NCI-H1930 (cell line): ENCODE results near the gene ARL15.
A peak's percentile ranks its signal among the peaks of the same experiment; 100 is the strongest.

ENCODE experiments used
- DNase-seq, 2 experiments: peaks; one replicate each; lab custom pipeline; 2025; lab: John Stamatoyannopoulos, UW

The ARL15 gene

DNA sequence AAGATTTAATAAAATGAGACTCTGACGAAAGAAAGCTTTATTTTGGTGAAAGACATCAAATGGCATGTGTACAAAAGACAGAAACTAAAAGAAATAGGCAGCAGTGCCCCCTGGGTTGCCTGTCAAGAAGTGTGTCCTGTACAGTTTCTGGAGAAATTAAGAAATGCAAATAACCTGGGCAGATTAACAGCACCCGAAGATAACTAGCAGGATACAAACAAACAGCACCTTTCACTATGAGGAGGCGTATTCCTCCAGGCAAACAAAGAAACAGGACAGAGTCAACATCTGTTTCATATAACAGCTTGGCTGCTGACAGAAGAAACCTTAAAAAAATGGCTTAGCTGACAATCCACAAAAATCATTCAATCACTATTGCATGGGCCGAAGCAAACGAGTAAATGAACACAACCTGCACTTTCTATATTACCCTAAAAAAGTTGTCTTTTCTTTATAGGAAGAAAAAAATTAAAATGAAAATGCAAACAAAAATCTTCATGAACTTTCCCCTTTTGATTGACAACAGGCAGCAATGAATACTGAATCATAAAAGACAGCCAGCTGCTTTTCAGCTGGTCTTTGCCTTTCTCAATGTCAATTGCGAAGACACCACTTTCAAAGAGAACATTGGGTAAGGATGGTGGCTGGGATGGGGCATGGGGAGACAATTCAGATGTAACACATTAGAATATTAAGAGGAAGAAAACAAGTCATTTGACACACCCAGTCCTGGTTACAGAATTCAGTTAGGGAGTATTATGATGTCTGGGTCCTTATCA lies 162.1 kb downstream of the ARL15 start:
- no peak for DNase-seq

DNA sequence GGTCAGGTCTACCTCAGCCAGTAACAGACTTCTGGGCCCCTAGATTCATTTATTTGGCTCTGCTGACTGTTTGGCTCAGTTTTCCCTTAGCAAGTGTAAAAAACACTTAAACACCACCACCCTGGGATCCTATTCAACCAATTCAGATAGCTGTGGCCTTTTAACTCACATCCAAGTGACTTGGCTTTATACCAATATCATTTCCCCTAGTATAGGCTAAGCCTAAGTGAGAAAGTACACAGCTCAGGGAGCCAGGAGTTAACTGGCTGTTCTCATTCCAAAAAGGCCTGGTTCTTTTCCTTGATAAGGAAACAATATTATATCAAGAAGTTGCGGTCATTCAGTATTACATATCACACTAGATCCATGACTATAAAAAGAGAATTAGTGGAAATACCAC lies 163.5 kb downstream of the ARL15 start:
- no peak for DNase-seq

GRCh38 chr5:54146390-54146789 lies 164.0 kb downstream of the ARL15 start:
- no peak for DNase-seq

- DNase-seq, result no peak
These were observed 170.0 kb downstream of the ARL15 start for GRCh38 chr5:54140247-54140840.

DNA sequence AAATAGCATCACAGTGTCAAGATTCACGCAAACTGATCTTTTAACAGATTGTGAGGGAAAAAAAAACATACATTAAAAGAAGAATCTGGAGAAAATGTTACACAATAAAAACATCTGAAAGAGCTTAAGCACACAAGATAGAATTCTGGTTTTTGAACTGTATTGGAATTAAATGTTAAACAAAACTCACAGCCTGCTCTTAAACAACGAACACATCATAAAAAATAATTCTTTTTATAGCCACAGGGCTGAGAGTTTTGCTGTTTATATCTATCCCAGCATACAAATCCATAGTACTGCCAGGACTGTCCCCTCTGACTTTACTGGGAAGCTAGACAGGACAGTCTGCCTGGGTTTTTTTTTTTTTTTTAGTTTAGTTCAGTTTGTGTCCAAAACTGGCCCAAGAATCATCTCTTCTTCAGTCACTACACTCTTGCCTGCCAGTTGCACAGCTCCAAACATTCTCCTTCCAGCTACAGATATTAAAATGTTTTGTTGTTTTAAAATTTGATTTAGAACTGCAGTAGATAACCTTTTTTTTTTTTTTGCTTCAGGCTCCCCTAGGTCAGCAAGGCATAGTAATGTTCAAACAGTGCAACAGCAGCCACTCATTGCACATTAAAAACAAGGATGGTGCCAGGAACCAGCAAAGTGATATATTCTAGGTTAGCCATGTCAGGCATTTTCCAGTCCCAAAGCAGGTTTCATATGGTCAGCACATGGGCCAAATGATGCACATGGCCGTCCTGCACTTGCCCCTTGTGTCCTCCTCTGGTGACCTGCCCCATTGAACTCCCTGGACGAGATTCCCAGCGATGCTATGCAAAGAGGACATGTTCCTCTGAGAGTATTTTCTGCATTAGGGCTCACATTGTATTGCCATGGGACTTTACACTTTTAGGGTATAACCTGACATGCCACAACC lies 173.6 kb downstream of the ARL15 start:
- no peak for DNase-seq

GRCh38 chr5:54135042-54135441 lies 175.3 kb downstream of the ARL15 start:
- DNase-seq, result no peak

DNA sequence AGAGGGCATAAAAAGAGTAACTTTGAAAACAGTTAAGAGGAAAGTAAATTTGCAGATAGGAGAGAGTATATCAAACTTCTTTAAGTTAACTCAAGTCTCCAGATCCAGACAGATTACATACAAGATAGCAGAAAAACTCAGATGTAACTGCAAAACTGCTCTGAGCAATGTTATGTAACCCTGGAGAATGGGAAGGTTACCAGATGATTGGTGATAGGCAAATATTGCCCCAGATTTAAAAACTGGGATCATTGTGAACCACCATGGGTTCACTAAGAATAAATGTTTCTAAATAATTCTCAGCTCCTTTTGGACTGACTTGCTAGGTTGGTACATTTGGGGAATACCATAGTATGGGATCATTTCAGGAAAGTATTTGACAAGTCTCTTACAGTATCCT lies 176.5 kb downstream of the ARL15 start:
- DNase-seq, result no peak

GRCh38 chr5:54120473-54120872 lies 189.9 kb downstream of the ARL15 start:
- no peak for DNase-seq

DNA sequence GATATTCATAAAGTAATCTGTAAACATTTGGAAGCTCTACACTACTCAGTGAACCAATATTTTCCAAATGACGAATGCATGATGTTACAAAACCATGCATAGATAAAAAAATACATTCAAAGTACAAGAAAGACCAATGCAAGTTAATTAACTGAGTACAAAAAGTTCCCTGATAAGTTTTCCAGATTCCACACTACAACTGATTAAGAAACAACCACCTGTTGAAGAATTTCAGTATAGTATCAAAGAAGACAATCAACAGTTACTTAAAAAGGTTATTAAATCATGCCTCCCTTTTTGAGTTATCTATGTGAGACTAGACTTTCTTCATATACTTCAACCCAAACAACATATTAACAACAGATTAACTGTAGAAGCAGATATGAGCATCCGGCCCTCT lies 192.4 kb downstream of the ARL15 start:
- DNase-seq, result no peak

DNA sequence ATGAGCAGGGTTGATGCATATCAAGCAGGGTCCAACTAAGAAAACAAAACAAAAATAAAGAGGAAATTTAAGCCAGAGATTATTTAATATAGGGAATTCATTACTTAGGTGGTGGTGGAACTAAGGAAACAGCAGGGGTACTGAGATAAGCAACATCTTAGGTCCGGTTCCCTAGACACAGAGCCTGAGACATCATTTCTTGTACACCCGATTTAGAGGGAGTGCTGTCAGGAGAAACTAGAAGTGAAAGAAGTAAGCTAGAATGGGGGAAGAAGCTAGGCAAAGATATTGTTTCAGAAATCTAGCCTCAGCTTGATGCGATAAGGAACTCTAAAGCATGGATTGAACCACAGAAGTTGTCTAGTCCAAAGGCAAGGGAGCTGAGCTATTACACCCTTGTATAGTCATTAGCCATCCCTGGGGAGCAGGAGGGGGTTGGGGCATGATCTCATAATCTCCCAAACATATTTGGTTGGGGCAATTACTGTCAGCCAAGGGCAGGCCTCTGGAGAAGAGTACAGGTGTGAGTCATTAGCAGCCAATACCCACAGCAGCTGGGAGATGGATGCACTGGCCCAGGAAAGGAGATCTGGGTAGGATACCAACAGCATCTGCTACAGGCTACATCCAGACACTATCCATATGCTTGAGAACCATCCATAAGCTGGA lies 194.5 kb downstream of the ARL15 start:
- DNase-seq, result no peak

DNA sequence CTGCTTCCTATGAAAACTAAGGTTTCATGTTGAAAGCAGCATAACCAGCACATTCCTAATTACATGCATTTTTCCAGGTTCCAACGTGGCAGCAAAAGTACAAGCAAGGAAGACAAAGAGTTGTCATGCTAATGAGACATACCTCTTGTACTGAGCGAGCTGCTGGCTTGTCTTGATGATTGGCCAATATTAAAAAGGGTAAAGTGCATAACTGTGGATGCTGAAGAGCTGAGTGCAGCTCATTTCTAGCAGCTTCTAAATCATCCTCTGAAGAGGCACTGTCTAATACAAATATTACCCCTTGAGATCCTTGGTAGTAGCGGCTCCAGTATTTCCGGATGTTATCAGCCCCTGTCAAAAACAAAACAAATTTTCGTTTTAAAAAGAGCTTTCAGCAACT lies 197.3 kb downstream of the ARL15 start:
- DNase-seq, result no peak

DNA sequence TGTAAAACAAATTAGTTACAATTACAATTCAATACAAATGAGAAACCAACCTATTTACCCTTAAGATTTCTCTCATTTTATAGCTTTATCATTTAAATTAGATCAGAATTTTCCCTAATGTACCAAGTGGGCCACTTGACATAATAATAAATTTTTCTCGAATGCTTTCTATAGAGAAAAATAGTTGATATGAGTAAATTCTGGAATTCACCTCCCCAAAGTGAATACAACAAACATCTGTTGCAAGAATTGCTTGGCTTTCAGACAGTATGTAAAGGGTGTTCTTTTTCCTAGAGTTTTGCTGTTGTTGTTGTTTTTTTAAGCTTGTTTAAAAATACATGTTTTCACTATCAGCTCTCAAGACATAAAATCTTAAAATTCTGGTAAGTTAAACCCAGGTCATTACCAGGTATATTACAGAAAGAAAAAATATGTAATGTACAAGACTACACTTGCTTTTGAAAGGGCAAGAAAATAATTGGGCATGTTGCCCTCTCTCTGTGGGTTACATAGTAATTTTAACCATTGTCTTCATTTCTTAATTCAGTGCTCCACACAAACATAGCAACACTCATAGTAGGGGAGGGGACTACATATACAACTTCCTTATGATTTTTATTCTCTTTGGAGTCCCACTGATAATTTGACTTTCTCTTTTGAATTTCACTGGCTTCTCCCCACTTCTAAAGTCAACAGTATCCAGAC lies 200.6 kb downstream of the ARL15 start:
- peak in 1 of 2 experiments; percentile 3 for DNase-seq

DNA sequence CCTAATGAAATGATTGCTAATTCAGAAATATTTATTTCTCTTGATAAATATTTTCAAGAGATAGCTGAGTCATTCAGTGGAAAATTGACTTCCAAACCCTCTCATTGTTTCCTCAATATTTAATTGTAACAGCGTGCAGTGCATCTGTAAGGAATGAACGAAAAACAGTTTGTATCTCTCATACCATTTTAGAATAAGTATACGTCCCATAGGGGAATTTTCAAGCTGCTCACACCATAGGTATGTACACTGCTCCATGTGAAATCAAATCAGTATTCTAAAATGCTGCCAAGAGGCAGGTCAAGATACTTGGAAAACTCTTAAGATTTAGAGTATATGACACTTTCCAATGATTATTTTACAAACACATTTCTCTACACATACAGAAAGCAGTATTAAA lies 202.2 kb downstream of the ARL15 start:
- DNase-seq, result no peak

DNA sequence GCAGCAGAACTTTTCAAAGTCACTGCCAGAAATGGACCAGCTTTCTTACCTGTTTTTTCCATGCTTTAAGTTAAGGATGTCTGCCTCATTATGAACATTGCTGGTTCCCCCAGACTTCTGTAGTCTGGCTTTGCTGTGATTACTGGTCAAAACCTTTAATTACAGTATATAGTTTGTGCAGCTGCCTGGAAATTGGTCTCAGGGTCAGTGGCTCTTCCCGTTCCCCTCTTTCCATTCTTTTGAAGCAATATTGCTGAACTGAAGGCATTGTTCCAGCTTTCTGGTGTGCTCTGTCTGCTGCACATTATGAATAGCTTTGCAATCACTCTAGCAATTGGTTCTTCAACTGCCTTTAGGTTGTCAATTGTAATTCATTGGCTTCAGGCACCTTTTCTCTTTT lies 206.5 kb downstream of the ARL15 start:
- DNase-seq, result peak; percentile 49 to 83

GRCh38 chr5:54098267-54098666 lies 212.1 kb downstream of the ARL15 start:
- DNase-seq, result no peak

DNA sequence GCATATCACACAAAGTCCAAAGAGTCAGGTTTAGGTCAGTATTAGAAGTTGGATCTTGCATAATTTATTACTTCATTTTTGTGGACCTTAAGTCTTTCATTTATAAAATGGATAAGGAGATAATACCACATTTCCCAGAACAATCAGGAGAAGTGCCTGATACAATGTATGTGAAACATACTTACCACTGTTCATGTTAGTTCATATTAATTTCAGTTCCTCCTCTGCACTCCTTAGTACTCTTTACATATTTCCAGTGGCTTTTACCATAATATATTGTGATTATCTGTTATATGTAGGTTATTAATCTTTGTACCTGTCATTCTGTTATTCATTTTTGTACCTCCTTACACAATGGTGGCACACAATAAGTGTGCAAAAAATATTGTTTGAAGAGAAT lies 214.4 kb downstream of the ARL15 start:
- DNase-seq, result no peak

- no peak for DNase-seq
These were observed 215.7 kb downstream of the ARL15 start for GRCh38 chr5:54094706-54095105.

GRCh38 chr5:54093861-54094260 lies 216.5 kb downstream of the ARL15 start:
- no peak for DNase-seq

- DNase-seq, result no peak
These were observed 217.3 kb downstream of the ARL15 start for GRCh38 chr5:54093081-54093492.

- no peak for DNase-seq
These were observed 218.9 kb downstream of the ARL15 start for GRCh38 chr5:54091307-54092130.
